SK-N-MC (cell line): ENCODE results near the gene ABCC1.

Source experiments
- EZH2 ChIP-seq: fragments of 200-600 bp; sonication (generic); IDR thresholded peaks from one replicate; pipeline ENCODE4 v1.6.1; 2017; ENCODE audit warnings: antibody characterized with exemption
- FOXP2 ChIP-seq: optimal IDR thresholded peaks from 2 replicates; pipeline ENCODE3; 2011; ENCODE audit warnings: mild to moderate bottlenecking, moderate library complexity; ENCODE audit not compliant: insufficient read depth; ENCODE audit errors: extremely low read length, control extremely low read depth
- POLR2AphosphoS5 ChIP-seq: IDR thresholded peaks from 2 replicates; pipeline ENCODE4 v1.6.1; 2012; ENCODE audit warnings: mild to moderate bottlenecking, low read depth, low read length, borderline replicate concordance

DNA sequence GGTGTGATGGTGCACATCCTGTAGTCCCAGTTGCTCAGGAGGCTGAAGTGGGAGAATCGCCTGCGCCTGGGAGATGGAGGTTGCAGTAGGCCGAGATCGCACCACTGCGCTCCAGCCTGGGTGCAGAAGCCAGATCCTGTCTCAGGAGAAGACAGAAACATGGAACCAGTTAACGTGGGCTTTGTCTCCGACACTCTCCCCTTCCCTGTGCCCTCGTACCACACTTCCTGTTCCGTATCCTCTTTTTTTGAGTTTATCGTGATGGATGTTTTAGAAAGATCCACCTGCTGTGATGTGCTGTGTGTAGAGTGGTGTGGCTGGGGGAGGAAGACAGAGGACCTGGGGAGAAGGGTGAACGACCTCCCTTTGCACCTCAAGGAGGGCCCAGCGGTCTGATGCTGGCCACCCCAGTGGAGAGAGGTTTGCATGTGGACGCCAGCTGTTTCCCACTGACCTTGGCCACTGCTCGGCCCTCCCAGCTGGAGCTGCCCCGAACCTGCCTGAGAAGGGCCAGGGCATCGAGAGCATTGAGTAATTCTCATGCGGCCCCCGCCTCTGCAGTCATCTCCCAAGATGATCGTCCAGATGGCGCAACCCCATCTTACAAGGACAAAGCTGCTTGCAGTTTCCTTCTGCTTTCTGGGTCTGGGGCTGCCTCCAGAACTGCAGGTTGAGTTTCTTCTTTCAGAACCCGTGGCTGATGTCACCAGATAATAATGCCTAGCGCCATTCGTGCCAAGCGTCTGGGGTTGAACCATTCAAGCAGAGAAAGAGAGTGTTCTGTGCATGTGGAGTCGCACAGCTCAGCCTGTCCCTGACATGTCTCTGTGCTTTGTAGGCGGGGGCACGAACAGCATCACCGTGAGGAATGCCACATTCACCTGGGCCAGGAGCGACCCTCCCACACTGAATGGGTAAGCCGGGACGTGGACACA lies 126.3 kb downstream of the ABCC1 start:
- TF ChIP-seq POLR2AphosphoS5 (no peak), EZH2 (no peak), FOXP2 (no peak)
